Thoracic aorta (tissue), 2 donors: ENCODE measurements around the gene COX7B2. TPM values are rescaled to one million over a fixed set of nuclear protein-coding genes. Genes with fewer than 3 reads are reported as not detected.

Experiments
- ATAC-seq: fragments of 150-250 bp; one replicate; pipeline ENCODE4 v1.8.0; 2017; ENCODE audit warnings: low read depth; ENCODE audit not compliant: insufficient number of reproducible peaks, low FRiP score
- DNase-seq: peaks from one replicate; pipeline ENCODE4 v3.0.0-alpha.2; 2020; ENCODE audit warnings: low spot score
- H3K27ac ChIP-seq, 2 donors: fragments of 200-600 bp; sonication (generic); 1 replicate in 1 of 2; 2 replicates in 1 of 2; pipeline ENCODE4 v1.5.1; 2016; ENCODE audit warnings: mild to moderate bottlenecking in 2 of 2, moderate library complexity in 2 of 2
- H3K27me3 ChIP-seq: fragments of 200-600 bp; sonication (generic); replicated peaks from 2 replicates; pipeline ENCODE4 v1.6.0; 2016; ENCODE audit warnings: mild to moderate bottlenecking; ENCODE audit not compliant: insufficient read depth
- H3K36me3 ChIP-seq: fragments of 200-600 bp; sonication (generic); one replicate; pipeline ENCODE4 v1.5.1; 2016
- H3K4me1 ChIP-seq, 2 donors: fragments of 200-600 bp; sonication (generic); 1 replicate in 1 of 2; 2 replicates in 1 of 2; pipeline versions ENCODE4 v1.5.1 to v1.6.0; 2016; ENCODE audit warnings: low read depth in 2 of 2, mild to moderate bottlenecking in 1 of 2; ENCODE audit not compliant: control insufficient read depth in 1 of 2
- H3K4me3 ChIP-seq: fragments of 200-600 bp; sonication (generic); 2 replicates; pipeline ENCODE4 v1.5.1; 2016; ENCODE audit warnings: mild to moderate bottlenecking
- H3K9me3 ChIP-seq: fragments of 200-600 bp; sonication (generic); 2 replicates; pipeline ENCODE4 v1.5.1; 2016
- total RNA-seq, 2 donors: library from RNA; depleted of rRNA; stranded (reverse); fragments of >200 nt; gene quantifications; one replicate each; pipeline versions ENCODE4 v1.1.0 to v1.2.3, GENCODE V29; 2016
- TF ChIP-seq, protein P1 (sequence below): fragments of 200-600 bp; sonication (generic); IDR thresholded peaks from one replicate; pipeline ENCODE4 v1.5.1; 2019; ENCODE audit warnings: antibody characterized with exemption

The COX7B2 gene
- total RNA-seq, 2 donors from 2014 or later: not detected

DNA sequence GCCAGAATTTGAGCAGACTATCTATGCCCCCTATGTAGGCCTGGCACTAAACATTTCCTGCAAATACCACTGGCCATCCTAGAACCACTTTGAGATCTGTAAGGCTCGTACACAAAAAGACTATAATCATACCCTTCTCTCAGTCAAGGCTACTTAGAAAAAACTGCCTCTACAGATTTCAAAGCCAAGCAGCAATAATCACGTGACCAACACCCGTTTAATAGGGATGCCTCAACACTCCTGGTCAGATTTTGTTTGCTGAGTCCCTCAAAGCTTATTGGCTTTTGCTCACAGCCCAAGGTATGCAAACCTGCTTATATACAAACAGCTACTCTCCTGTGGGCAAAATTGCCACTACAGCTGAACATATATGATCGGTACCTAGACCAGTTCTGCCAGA is 897 bp downstream of the COX7B2 start:
- Histone ChIP-seq H3K4me1 (no peaks in the 10 kb centered on the region), H3K9me3 (no peaks in the 10 kb centered on the region), H3K4me3 (no peak overlapping the region), H3K36me3 (no peaks in the 10 kb centered on the region), H3K27ac (no peak overlapping the region), H3K27me3 (no peaks in the 10 kb centered on the region)
- DNase-seq (no peak), ATAC-seq (no peak)
- TF ChIP-seq, protein P1, sequence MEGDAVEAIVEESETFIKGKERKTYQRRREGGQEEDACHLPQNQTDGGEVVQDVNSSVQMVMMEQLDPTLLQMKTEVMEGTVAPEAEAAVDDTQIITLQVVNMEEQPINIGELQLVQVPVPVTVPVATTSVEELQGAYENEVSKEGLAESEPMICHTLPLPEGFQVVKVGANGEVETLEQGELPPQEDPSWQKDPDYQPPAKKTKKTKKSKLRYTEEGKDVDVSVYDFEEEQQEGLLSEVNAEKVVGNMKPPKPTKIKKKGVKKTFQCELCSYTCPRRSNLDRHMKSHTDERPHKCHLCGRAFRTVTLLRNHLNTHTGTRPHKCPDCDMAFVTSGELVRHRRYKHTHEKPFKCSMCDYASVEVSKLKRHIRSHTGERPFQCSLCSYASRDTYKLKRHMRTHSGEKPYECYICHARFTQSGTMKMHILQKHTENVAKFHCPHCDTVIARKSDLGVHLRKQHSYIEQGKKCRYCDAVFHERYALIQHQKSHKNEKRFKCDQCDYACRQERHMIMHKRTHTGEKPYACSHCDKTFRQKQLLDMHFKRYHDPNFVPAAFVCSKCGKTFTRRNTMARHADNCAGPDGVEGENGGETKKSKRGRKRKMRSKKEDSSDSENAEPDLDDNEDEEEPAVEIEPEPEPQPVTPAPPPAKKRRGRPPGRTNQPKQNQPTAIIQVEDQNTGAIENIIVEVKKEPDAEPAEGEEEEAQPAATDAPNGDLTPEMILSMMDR: no peak

DNA sequence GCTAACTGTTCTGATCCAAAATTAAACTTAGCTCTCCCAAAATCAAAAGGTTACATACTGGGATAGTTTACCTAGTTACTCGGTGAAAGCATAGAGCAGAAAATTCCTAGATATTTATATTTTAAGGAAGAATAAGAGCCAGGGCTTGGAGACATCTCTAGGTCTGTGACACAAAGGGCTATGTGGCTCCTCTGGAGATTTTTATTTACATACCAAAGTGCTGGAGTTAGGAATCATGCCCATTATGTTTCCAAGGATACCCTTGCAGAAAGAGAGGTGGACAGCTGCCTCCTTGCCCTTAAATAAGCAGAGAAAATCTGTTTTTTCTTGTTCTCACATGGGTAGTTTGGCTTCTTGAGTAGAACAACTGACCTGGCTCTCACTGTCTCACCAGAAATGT is 9.0 kb downstream of the COX7B2 start:
- TF ChIP-seq, protein P1: no peak
- ATAC-seq (no peak), DNase-seq (no peak)
- no peaks in the 10 kb centered on the region for H3K9me3 ChIP-seq
- no peak overlapping the region for H3K27ac ChIP-seq
- no peaks in the 10 kb centered on the region for H3K36me3 ChIP-seq
- no peaks in the 10 kb centered on the region for H3K27me3 ChIP-seq
- H3K4me3 ChIP-seq: no peak overlapping the region
- H3K4me1 ChIP-seq: no peaks in the 10 kb centered on the region

DNA sequence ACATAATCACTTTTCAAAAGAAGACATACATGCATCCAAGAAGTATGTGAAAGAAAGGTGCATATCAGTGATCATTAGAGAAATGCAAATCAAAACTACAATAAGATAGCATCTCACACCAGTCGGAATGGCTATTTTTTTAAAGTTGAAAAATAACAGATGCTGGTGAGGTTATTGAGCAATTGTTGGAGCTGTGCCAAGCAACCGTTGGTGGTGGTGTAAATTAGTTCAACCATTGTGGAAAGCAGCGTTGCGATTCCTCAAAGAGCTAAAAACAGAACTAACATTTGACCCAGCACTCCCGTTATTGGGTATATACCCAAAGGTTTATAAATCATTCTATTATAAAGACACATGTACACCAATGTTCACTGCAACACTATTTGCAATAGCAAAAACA is 14.2 kb downstream of the COX7B2 start:
- H3K4me1 ChIP-seq: no peaks in the 10 kb centered on the region
- no peak overlapping the region for H3K4me3 ChIP-seq
- H3K27ac ChIP-seq: no peak overlapping the region
- TF ChIP-seq, protein P1: no peak
- H3K9me3 ChIP-seq: no peaks in the 10 kb centered on the region
- no peaks in the 10 kb centered on the region for H3K36me3 ChIP-seq
- ATAC-seq (no peak), DNase-seq (no peak)
- H3K27me3 ChIP-seq: no peaks in the 10 kb centered on the region

DNA sequence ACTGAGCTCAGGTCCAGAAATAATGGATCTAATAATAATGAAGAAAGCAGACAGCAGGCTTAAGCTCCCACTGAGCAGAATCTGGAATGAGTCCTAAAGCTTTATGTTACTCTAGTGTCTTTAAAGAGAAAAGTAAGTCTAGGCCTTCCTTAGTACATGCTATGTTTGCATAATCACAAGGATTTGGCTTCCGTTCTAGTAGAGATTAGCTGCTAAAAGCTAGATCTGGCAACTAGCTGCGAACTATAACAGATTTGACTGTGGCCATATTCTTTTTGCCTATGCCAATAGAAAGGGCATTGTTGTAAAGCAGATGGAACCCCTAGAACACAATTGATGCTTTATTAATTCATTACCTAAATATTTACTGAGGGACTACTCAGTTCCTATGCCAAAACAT is 19.0 kb downstream of the COX7B2 start:
- H3K4me1 ChIP-seq: no peaks in the 10 kb centered on the region
- ATAC-seq (no peak), DNase-seq (no peak)
- H3K27ac ChIP-seq: no peak overlapping the region
- no peak overlapping the region for H3K4me3 ChIP-seq
- H3K27me3 ChIP-seq: no peaks in the 10 kb centered on the region
- H3K36me3 ChIP-seq: no peaks in the 10 kb centered on the region
- no peaks in the 10 kb centered on the region for H3K9me3 ChIP-seq
- TF ChIP-seq, protein P1: no peak

DNA sequence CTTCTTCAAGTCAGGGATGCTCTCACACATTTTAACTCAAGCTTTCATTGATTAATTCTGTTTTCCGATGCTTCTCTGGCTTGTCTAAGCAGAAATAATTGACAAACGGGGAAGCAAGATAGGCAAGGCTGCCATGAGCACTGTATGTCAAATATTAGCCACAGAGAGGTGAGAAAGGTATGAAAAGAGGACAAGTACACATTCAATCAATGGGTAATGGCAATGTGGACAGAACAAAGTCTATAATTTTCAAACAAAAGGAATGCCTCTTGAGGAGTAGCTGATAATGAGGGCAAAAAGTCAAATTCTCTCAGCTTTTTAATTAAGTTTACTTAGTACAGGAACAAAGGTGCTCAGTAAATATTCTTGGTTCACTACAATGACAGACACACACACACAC is 19.6 kb downstream of the COX7B2 start:
- H3K36me3 ChIP-seq: no peaks in the 10 kb centered on the region
- TF ChIP-seq, protein P1: no peak
- DNase-seq (no peak), ATAC-seq (no peak)
- no peaks in the 10 kb centered on the region for H3K9me3 ChIP-seq
- no peaks in the 10 kb centered on the region for H3K4me1 ChIP-seq
- H3K4me3 ChIP-seq: no peak overlapping the region
- H3K27me3 ChIP-seq: no peaks in the 10 kb centered on the region
- no peak overlapping the region for H3K27ac ChIP-seq
